Thyroid gland (tissue), 4 donors: ENCODE measurements around the gene GDAP1L1.

Source experiments
- CTCF ChIP-seq, 6 experiments: fragments of 200-600 bp in 3 of 6; fragments of 450-650 bp in 3 of 6; sonication (generic) in 3 of 6; IDR thresholded peaks; one replicate each; pipeline ENCODE4 v1.5.1; 2016 to 2019; ENCODE audit warnings: antibody characterized with exemption in 6 of 6, mild to moderate bottlenecking in 2 of 6, inconsistent platforms in 1 of 6, moderate library complexity in 1 of 6
- POLR2A ChIP-seq, 2 donors: fragments of 450-650 bp; IDR thresholded peaks; one replicate each; pipeline ENCODE4 v1.6.1; 2017; ENCODE audit warnings: antibody characterized with exemption in 2 of 2, mild to moderate bottlenecking in 2 of 2, moderate library complexity in 1 of 2

GRCh38 chr20:44222633-44223368 is 24.3 kb upstream of the GDAP1L1 start:
- TF ChIP-seq CTCF (IDR thresholded peaks at IDR 0.05) (no peak), POLR2A (IDR thresholded peaks at IDR 0.05) (no peak)
